BLaER1 treated with 17β-estradiol and CSF1 and Interleukin-3, amounts not matched to agents 10 nM and 100 nM (cell line): ENCODE measurements around the gene SLIT3.

Experiments
- H3K27ac ChIP-seq, 11 experiments: shearing (Covaris generic); formaldehyde crosslinking; 2 replicates each; pipeline ENCODE4 v1.8.1; 2022
- H3K27me3 ChIP-seq, 11 experiments: shearing (Covaris generic); formaldehyde crosslinking; 2 replicates each; pipeline ENCODE4 v1.8.1; 2022
- H3K36me3 ChIP-seq, 11 experiments: shearing (Covaris generic); formaldehyde crosslinking; 2 replicates each; pipeline ENCODE4 v1.8.1; 2022
- H3K4me1 ChIP-seq, 10 experiments: shearing (Covaris generic); formaldehyde crosslinking; 2 replicates each; pipeline ENCODE4 v1.8.1; 2022
- H3K4me2 ChIP-seq, 11 experiments: shearing (Covaris generic); formaldehyde crosslinking; 2 replicates each; pipeline ENCODE4 v1.8.1; 2022
- H3K4me3 ChIP-seq, 10 experiments: shearing (Covaris generic); formaldehyde crosslinking; 2 replicates each; pipeline ENCODE4 v1.8.1; 2022
- H3K9ac ChIP-seq, 11 experiments: shearing (Covaris generic); formaldehyde crosslinking; 2 replicates each; pipeline ENCODE4 v1.8.1; 2022
- H3K9me3 ChIP-seq, 11 experiments: shearing (Covaris generic); formaldehyde crosslinking; replicated peaks in 1 of 11; 2 replicates each; pipeline ENCODE4 v1.8.1; 2022
- H4K20me1 ChIP-seq, 11 experiments: shearing (Covaris generic); formaldehyde crosslinking; 2 replicates each; pipeline ENCODE4 v1.8.1; 2022
- Cebpa-rat ChIP-seq, 11 experiments: shearing (Covaris generic); IDR thresholded peaks; 2 replicates each; pipeline ENCODE4 v1.8.1; 2022

SLIT3 gene

GRCh38 chr5:168740092-168740800 lies 560.7 kb downstream of the SLIT3 start:
- Histone ChIP-seq H3K27ac (no peak overlapping the region), H3K9ac (no peak overlapping the region)
- TF ChIP-seq Cebpa-rat (IDR thresholded peaks at IDR 0.05) = no peak

GRCh38 chr5:168737066-168737465 lies 563.9 kb downstream of the SLIT3 start:
- Histone ChIP-seq H3K27ac (no peak overlapping the region), H3K4me2 (peak overlapping the region in 8 of 11 experiments; percentile 10 to 78 (median 35); a peak in 10 of 22 replicates), H3K4me1 (peaks cover 0 to 46% (median 36%) of the 10 kb centered on the region in 10 experiments; a peak in 16 of 20 replicates), H4K20me1 (no peaks in the 10 kb centered on the region), H3K4me3 (no peak overlapping the region), H3K27me3 (no peaks in the 10 kb centered on the region), H3K9ac (no peak overlapping the region), H3K9me3 (no peaks in the 10 kb centered on the region), H3K36me3 (no peaks in the 10 kb centered on the region)
- no peak for TF ChIP-seq Cebpa-rat (IDR thresholded peaks at IDR 0.05)

More at GRCh38 chr5:168740092-168740800, 560.7 kb downstream of the SLIT3 start:
- Histone ChIP-seq H3K4me2 (no peak overlapping the region), H3K27me3 (no peaks in the 10 kb centered on the region), H4K20me1 (no peaks in the 10 kb centered on the region), H3K4me3 (no peak overlapping the region), H3K9me3 (peaks cover 8 to 19% (median 15%) of the 10 kb centered on the region in 11 experiments; a peak in 21 of 22 replicates), H3K36me3 (no peaks in the 10 kb centered on the region), H3K4me1 (peaks cover 0 to 29% (median 21%) of the 10 kb centered on the region in 10 experiments; a peak in 14 of 20 replicates)

GRCh38 chr5:168736281-168736831 lies 564.6 kb downstream of the SLIT3 start:
- Histone ChIP-seq H3K4me3 (no peak overlapping the region), H3K27ac (no peak overlapping the region), H3K9ac (no peak overlapping the region), H4K20me1 (no peaks in the 10 kb centered on the region), H3K36me3 (no peaks in the 10 kb centered on the region), H3K27me3 (no peaks in the 10 kb centered on the region), H3K9me3 (no peaks in the 10 kb centered on the region), H3K4me2 (peak overlapping the region in 7 of 11 experiments; percentile 43 to 78 (median 73); a peak in 13 of 22 replicates), H3K4me1 (peaks cover 4 to 46% (median 36%) of the 10 kb centered on the region in 10 experiments; a peak in 19 of 20 replicates)
- no peak for TF ChIP-seq Cebpa-rat (IDR thresholded peaks at IDR 0.05)

GRCh38 chr5:168734620-168735300 lies 566.2 kb downstream of the SLIT3 start:
- Histone ChIP-seq H3K27ac (peak overlapping the region in 2 of 11 experiments; percentile 10 to 44; a peak in 2 of 22 replicates), H3K36me3 (no peaks in the 10 kb centered on the region)

GRCh38 chr5:168734119-168734518 lies 566.8 kb downstream of the SLIT3 start:
- no peak for TF ChIP-seq Cebpa-rat (IDR thresholded peaks at IDR 0.05)
- Histone ChIP-seq H3K4me3 (no peak overlapping the region), H3K27me3 (no peaks in the 10 kb centered on the region), H3K27ac (peak overlapping the region in 1 of 11 experiments; percentile 36; a peak in 2 of 22 replicates), H3K36me3 (no peaks in the 10 kb centered on the region), H3K4me2 (peak overlapping the region in 9 of 11 experiments; percentile 23 to 78 (median 67); a peak in 17 of 22 replicates), H4K20me1 (no peaks in the 10 kb centered on the region), H3K9me3 (peaks cover 11 to 21% (median 16%) of the 10 kb centered on the region in 11 experiments), H3K4me1 (peaks cover 9 to 46% (median 36%) of the 10 kb centered on the region in 10 experiments; a peak in 19 of 20 replicates), H3K9ac (no peak overlapping the region)

More at GRCh38 chr5:168734620-168735300, 566.2 kb downstream of the SLIT3 start:
- Histone ChIP-seq H3K4me3 (no peak overlapping the region), H3K9ac (peak overlapping the region in 2 of 11 experiments; percentile 11 to 23; a peak in 2 of 22 replicates), H3K9me3 (peaks cover 4 to 15% (median 10%) of the 10 kb centered on the region in 11 experiments; a peak in 20 of 22 replicates), H3K4me2 (peak overlapping the region in 9 of 11 experiments; percentile 23 to 78 (median 67); a peak in 17 of 22 replicates), H4K20me1 (no peaks in the 10 kb centered on the region), H3K4me1 (peaks cover 9 to 46% (median 36%) of the 10 kb centered on the region in 10 experiments; a peak in 19 of 20 replicates), H3K27me3 (no peaks in the 10 kb centered on the region)
- no peak for TF ChIP-seq Cebpa-rat (IDR thresholded peaks at IDR 0.05)

- no peak for TF ChIP-seq Cebpa-rat (IDR thresholded peaks at IDR 0.05)
- Histone ChIP-seq H3K9ac (no peak overlapping the region), H3K4me1 (peaks cover 0 to 13% (median under 1%) of the 10 kb centered on the region in 10 experiments; a peak in 9 of 20 replicates), H3K4me3 (no peak overlapping the region), H3K36me3 (no peaks in the 10 kb centered on the region), H3K27ac (no peak overlapping the region), H4K20me1 (no peaks in the 10 kb centered on the region), H3K9me3 (peaks cover 31 to 43% (median 41%) of the 10 kb centered on the region in 11 experiments), H3K27me3 (no peaks in the 10 kb centered on the region), H3K4me2 (no peak overlapping the region)
Measured at GRCh38 chr5:168728546-168729211, 572.3 kb downstream of the SLIT3 start.

DNA sequence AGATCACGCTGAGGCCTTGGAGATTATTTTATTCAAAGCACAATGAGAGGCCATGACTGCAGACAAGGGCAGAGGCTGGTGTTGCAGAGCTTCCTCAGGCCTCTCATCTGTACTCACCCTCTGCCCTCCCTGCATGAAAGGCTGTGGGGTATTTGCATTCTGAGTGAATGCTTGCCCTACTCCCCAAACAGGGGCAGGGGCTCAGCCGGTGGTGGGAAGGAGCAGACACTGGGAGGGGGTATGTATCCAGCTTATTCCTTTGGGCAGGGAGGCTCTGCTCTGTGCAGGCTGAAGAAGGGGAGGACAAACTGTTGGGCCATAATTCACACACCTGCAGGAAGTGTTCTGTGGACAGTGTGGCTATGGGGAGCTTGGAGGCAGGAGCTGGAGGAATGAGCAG lies 573.4 kb downstream of the SLIT3 start:
- H3K27ac ChIP-seq = no peak overlapping the region
- no peaks in the 10 kb centered on the region for H4K20me1 ChIP-seq
- H3K27me3 ChIP-seq = no peaks in the 10 kb centered on the region
- no peak overlapping the region for H3K4me2 ChIP-seq
- peaks cover 0 to 13% (median 0%) of the 10 kb centered on the region in 10 experiments; a peak in 4 of 20 replicates for H3K4me1 ChIP-seq
- H3K9me3 ChIP-seq = peaks cover 31 to 43% (median 41%) of the 10 kb centered on the region in 11 experiments
- no peak overlapping the region for H3K9ac ChIP-seq
- no peak overlapping the region for H3K4me3 ChIP-seq
- no peak for TF ChIP-seq Cebpa-rat (IDR thresholded peaks at IDR 0.05)
- no peaks in the 10 kb centered on the region for H3K36me3 ChIP-seq

- H3K36me3 ChIP-seq = no peaks in the 10 kb centered on the region
Measured at GRCh38 chr5:168726342-168726741, 574.6 kb downstream of the SLIT3 start.

More at GRCh38 chr5:168726342-168726741, 574.6 kb downstream of the SLIT3 start:
- no peak overlapping the region for H3K4me2 ChIP-seq
- peaks cover 0 to 5% (median 0%) of the 10 kb centered on the region in 10 experiments; a peak in 3 of 20 replicates for H3K4me1 ChIP-seq
- no peak overlapping the region for H3K27ac ChIP-seq
- H4K20me1 ChIP-seq = no peaks in the 10 kb centered on the region
- H3K9me3 ChIP-seq = peaks cover 31 to 43% (median 41%) of the 10 kb centered on the region in 11 experiments
- TF ChIP-seq Cebpa-rat (IDR thresholded peaks at IDR 0.05) = no peak
- H3K9ac ChIP-seq = no peak overlapping the region
- H3K4me3 ChIP-seq = no peak overlapping the region
- H3K27me3 ChIP-seq = no peaks in the 10 kb centered on the region
